Kidney (tissue), 14 donors: ENCODE measurements around the gene TTLL11. TPM values are rescaled to one million over a fixed set of nuclear protein-coding genes. Genes with fewer than 3 reads are reported as not detected.

Experiments
- DNase-seq, 5 donors: peaks; one replicate each; pipeline ENCODE4 v3.0.0-alpha.2; 2013 to 2020
- FAIRE-seq: peaks from 2 replicates; lab custom pipeline; 2012; peaks lifted over from hg19 to GRCh38; lab: Jason Lieb, UNC
- H3K27ac ChIP-seq, 2 donors: one replicate each; pipeline ENCODE4 v1.7.0; 2013; ENCODE audit warnings: low read depth in 2 of 2, low read length in 2 of 2, inconsistent platforms in 1 of 2
- H3K27me3 ChIP-seq: one replicate; pipeline ENCODE4 v1.7.1; 2013; ENCODE audit warnings: low read length, inconsistent platforms; ENCODE audit not compliant: control insufficient read depth, insufficient read depth
- H3K36me3 ChIP-seq, 3 donors: one replicate each; pipeline versions ENCODE4 v1.7.0 to v1.7.1; 2013; ENCODE audit warnings: low read length in 3 of 3, control low read depth in 1 of 3, inconsistent platforms in 1 of 3; ENCODE audit not compliant: insufficient read depth in 3 of 3, control insufficient read depth in 2 of 3
- H3K4me1 ChIP-seq, 3 donors: one replicate each; pipeline versions ENCODE4 v1.7.0 to v1.7.1; 2013; ENCODE audit warnings: low read length in 3 of 3, inconsistent platforms in 1 of 3, low read depth in 1 of 3; ENCODE audit not compliant: control insufficient read depth in 2 of 3, insufficient read depth in 2 of 3
- H3K4me3 ChIP-seq, 3 donors: one replicate each; pipeline versions ENCODE4 v1.7.0 to v1.8.1; 2013; ENCODE audit warnings: low read length in 3 of 3, control low read depth in 1 of 3, inconsistent platforms in 1 of 3
- H3K9ac ChIP-seq, 3 donors: one replicate each; pipeline versions ENCODE4 v1.7.0 to v1.7.1; 2013; ENCODE audit warnings: low read length in 3 of 3, control low read depth in 1 of 3, inconsistent platforms in 1 of 3
- H3K9me3 ChIP-seq, 3 donors: one replicate each; pipeline versions ENCODE4 v1.7.0 to v1.7.1; 2013; ENCODE audit warnings: low read length in 3 of 3, control low read depth in 1 of 3, inconsistent platforms in 1 of 3; ENCODE audit not compliant: control insufficient read depth in 2 of 3, insufficient read depth in 1 of 3
- CTCF ChIP-seq: IDR thresholded peaks from 3 replicates; pipeline ENCODE4 v1.5.1; 2012; ENCODE audit warnings: mild to moderate bottlenecking, moderate library complexity, borderline replicate concordance; ENCODE audit not compliant: insufficient read depth; ENCODE audit errors: extremely low read depth
- intact Hi-C: fragments of 100-400 bp; cut with DNase I; formaldehyde crosslinking; loops from one replicate; pipeline ENCODE4 v1.11.1; 2022
- polyA plus RNA-seq: library from polyadenylated mRNA; stranded (reverse); fragments of 350-450 nt; fragmentation: Illumina TruSeq; extraction: RNeasy Lipid Tissue Mini Kit (QIAGEN cat#74804); gene quantifications from one replicate; pipeline ENCODE4 v1.2.3, GENCODE V29; 2014; ENCODE audit warnings: low read depth, low replicate concordance; ENCODE audit not compliant: insufficient read depth
- total RNA-seq: library from RNA; stranded (reverse); fragmentation: NEBNext Ultra II Directional; extraction: Animal tissue kit (Norgen Biotek cat#: 25700); gene quantifications from one replicate; pipeline ENCODE4 v1.2.1, GENCODE V29; 2021
- donor health status: control.
- donor health status: control.
- donor health status: control.
- donor health status: control.
- donor health status: control.
- donor health status: DM: yes; HTN: yes; CAD: no.
- donor health status: Normal renal cell carcinoma (clear cell type).

Gene TTLL11
- total and polyA plus RNA-seq, 2 donors from 2014 or later, result 2.3 to 10.0 TPM

GRCh38 chr9:122099271-122099869, 6.3 kb upstream of the TTLL11 start:
- FAIRE-seq, result no peak
- no peaks in the 10 kb centered on the region for H3K27me3 ChIP-seq
- H3K9ac ChIP-seq, result no peak overlapping the region
- peaks cover 0 to 5% (median 0%) of the 10 kb centered on the region in 3 donors for H3K9me3 ChIP-seq
- no peaks in the 10 kb centered on the region for H3K36me3 ChIP-seq
- no peak overlapping the region for H3K27ac ChIP-seq
- no peaks in the 10 kb centered on the region for H3K4me1 ChIP-seq
- peak; percentile 82 to 93 (median 85) for DNase-seq
- peak overlapping the region in 1 of 3 donors; percentile 27 for H3K4me3 ChIP-seq
- intact Hi-C loops, result no loop called here
- TF ChIP-seq CTCF, result peak; percentile 78

- H3K4me3 ChIP-seq, result no peak overlapping the region
- TF ChIP-seq CTCF, result no peak
- no peak for FAIRE-seq
- H3K4me1 ChIP-seq, result peaks cover 0 to 3% (median 0%) of the 10 kb centered on the region in 3 donors
- H3K9me3 ChIP-seq, result no peaks in the 10 kb centered on the region
- intact Hi-C loops, result no loop called here
- no peak overlapping the region for H3K9ac ChIP-seq
- H3K27ac ChIP-seq, result no peak overlapping the region
- H3K27me3 ChIP-seq, result no peaks in the 10 kb centered on the region
- DNase-seq, result no peak
- no peaks in the 10 kb centered on the region for H3K36me3 ChIP-seq
Measured at GRCh38 chr9:122097679-122098315, 4.7 kb upstream of the TTLL11 start.

- H3K4me3 ChIP-seq, result no peak overlapping the region
- H3K9me3 ChIP-seq, result no peaks in the 10 kb centered on the region
- no peak overlapping the region for H3K9ac ChIP-seq
- H3K27me3 ChIP-seq, result no peaks in the 10 kb centered on the region
- no peak for TF ChIP-seq CTCF
- intact Hi-C loops, result no loop called here
- no peak overlapping the region for H3K27ac ChIP-seq
- H3K4me1 ChIP-seq, result peaks cover 0 to 10% (median 6%) of the 10 kb centered on the region in 3 donors
- DNase-seq (no peak), FAIRE-seq (no peak)
- H3K36me3 ChIP-seq, result no peaks in the 10 kb centered on the region
Measured at GRCh38 chr9:122096620-122097415, 3.7 kb upstream of the TTLL11 start.
